ENCODE results near the gene IDH2.
"Not testable (repeated sequence)": the region's sequence is repeated elsewhere in the genome, so short reads cannot be mapped to it uniquely, and the experiment has no call there.

The IDH2 gene

GRCh38 chr15:90101969-90102890, at the start of gene IDH2:
TSS of gene IDH2 (minus strand) at chr15:90102468. CDS start at chr15:90102390, 78 bp downstream.
- peak; percentile 32 to 54 (median 49) for DNase-seq

- not testable (repeated sequence) for DNase-seq
Measured at GRCh38 chr15:90150551-90150950, 48.3 kb upstream of the IDH2 start.

- no peak for DNase-seq
Measured at GRCh38 chr15:90149609-90150340, 47.5 kb upstream of the IDH2 start.

- DNase-seq, result not testable (repeated sequence)
Measured at GRCh38 chr15:90146198-90146761, 44.0 kb upstream of the IDH2 start.

GRCh38 chr15:90145761-90146160, 43.5 kb upstream of the IDH2 start:
- DNase-seq, result no peak

- no peak for DNase-seq
Measured at GRCh38 chr15:90145259-90145658, 43.0 kb upstream of the IDH2 start.

- DNase-seq, result peak; percentile 6 to 19 (median 18)
Measured at GRCh38 chr15:90143166-90143655, 40.9 kb upstream of the IDH2 start.

GRCh38 chr15:90142216-90143165, 40.2 kb upstream of the IDH2 start:
- no peak for DNase-seq

- no peak for DNase-seq
Measured at GRCh38 chr15:90141646-90142045, 39.4 kb upstream of the IDH2 start.

- not testable (repeated sequence) for DNase-seq
Measured at GRCh38 chr15:90139549-90139948, 37.3 kb upstream of the IDH2 start.

- no peak for DNase-seq
Measured at GRCh38 chr15:90138071-90138833, 36.0 kb upstream of the IDH2 start.

GRCh38 chr15:90132437-90132836, 30.2 kb upstream of the IDH2 start:
- no peak for DNase-seq

GRCh38 chr15:90131848-90132247, 29.6 kb upstream of the IDH2 start:
- DNase-seq, result no peak

GRCh38 chr15:90130291-90130690, 28.0 kb upstream of the IDH2 start:
- DNase-seq, result no peak

GRCh38 chr15:90126596-90127435, 24.5 kb upstream of the IDH2 start:
- DNase-seq, result no peak

- no peak for DNase-seq
Measured at GRCh38 chr15:90126022-90126421, 23.8 kb upstream of the IDH2 start.

GRCh38 chr15:90124507-90124906, 22.2 kb upstream of the IDH2 start:
- no peak for DNase-seq

GRCh38 chr15:90121086-90121485, 18.8 kb upstream of the IDH2 start:
- DNase-seq, result no peak

- DNase-seq, result no peak
Measured at GRCh38 chr15:90119367-90119766, 17.1 kb upstream of the IDH2 start.

- no peak for DNase-seq
Measured at GRCh38 chr15:90115783-90116182, 13.5 kb upstream of the IDH2 start.
